ENCODE results near the gene LIAS. TPM values are rescaled to one million over a fixed set of nuclear protein-coding genes. Genes with fewer than 3 reads are reported as not detected.

Gene LIAS
- total and polyA plus RNA-seq, 7 donors, result 16.2 to 25.6 (median 18.8) TPM

GRCh38 chr4:39433878-39434492 lies 24.9 kb upstream of the LIAS start:
- ATAC-seq (no peak), DNase-seq (no peak)
- 82 to 86% (median 86%) methylated on average over 11 of the region's 11 CpGs for WGBS, 3 donors

GRCh38 chr4:39435659-39436563 lies 22.9 kb upstream of the LIAS start:
- no peaks in the 10 kb centered on the region for H3K36me3 ChIP-seq (ENCODE audit: insufficient read depth in 1 of 2, low read depth in 1 of 2)
- ATAC-seq (no peak), DNase-seq (no peak)
- H3K4me3 ChIP-seq, result no peak overlapping the region
- no peak for TF ChIP-seq CTCF (IDR thresholded peaks at IDR 0.05)
- 49 to 60% (median 57%) methylated on average over 7 of the region's 7 CpGs for WGBS, 3 donors
- H3K4me1 ChIP-seq, result no peaks in the 10 kb centered on the region
- no peak overlapping the region for H3K27ac ChIP-seq
- H3K9me3 ChIP-seq, result no peaks in the 10 kb centered on the region
- intact Hi-C loops (cut with DNase I), result no loop called here
- H3K27me3 ChIP-seq (ENCODE audit: insufficient read depth in 3 of 3, low read length in 2 of 3), result no peaks in the 10 kb centered on the region

More at GRCh38 chr4:39433878-39434492, 24.9 kb upstream of the LIAS start:
- Histone ChIP-seq H3K4me1 (no peaks in the 10 kb centered on the region), H3K4me3 (no peak overlapping the region), H3K9me3 (no peaks in the 10 kb centered on the region), H3K27me3 (ENCODE audit: insufficient read depth in 3 of 3, low read length in 2 of 3) (no peaks in the 10 kb centered on the region), H3K27ac (no peak overlapping the region), H3K36me3 (ENCODE audit: insufficient read depth in 1 of 2, low read depth in 1 of 2) (no peaks in the 10 kb centered on the region)
- no peak for TF ChIP-seq CTCF (IDR thresholded peaks at IDR 0.05)
- intact Hi-C loops (cut with DNase I), result no loop called here

GRCh38 chr4:39441593-39441992 lies 17.3 kb upstream of the LIAS start:
- H3K36me3 ChIP-seq (ENCODE audit: insufficient read depth in 1 of 2, low read depth in 1 of 2), result no peaks in the 10 kb centered on the region

GRCh38 chr4:39442998-39443397 lies 15.9 kb upstream of the LIAS start:
- Histone ChIP-seq H3K4me1 (peaks cover 7% of the 10 kb centered on the region), H3K9me3 (no peaks in the 10 kb centered on the region), H3K36me3 (ENCODE audit: insufficient read depth in 1 of 2, low read depth in 1 of 2) (peaks cover 0 to 1% of the 10 kb centered on the region in 2 donors), H3K27ac (no peak overlapping the region), H3K4me3 (no peak overlapping the region), H3K27me3 (ENCODE audit: insufficient read depth in 3 of 3, low read length in 2 of 3) (no peaks in the 10 kb centered on the region)
- WGBS, 3 donors, result 75 to 83% (median 82%) methylated on average over 4 of the region's 4 CpGs
- intact Hi-C loops (cut with DNase I), result no loop called here
- TF ChIP-seq CTCF (IDR thresholded peaks at IDR 0.05), result no peak
- ATAC-seq, result no peak
- DNase-seq, result no peak

More at GRCh38 chr4:39441593-39441992, 17.3 kb upstream of the LIAS start:
- 80 to 84% (median 83%) methylated on average over 2 of the region's 2 CpGs for WGBS, 3 donors
- intact Hi-C loops (cut with DNase I), result no loop called here
- Histone ChIP-seq H3K27me3 (ENCODE audit: insufficient read depth in 3 of 3, low read length in 2 of 3) (no peaks in the 10 kb centered on the region), H3K27ac (no peak overlapping the region), H3K9me3 (no peaks in the 10 kb centered on the region), H3K4me3 (no peak overlapping the region), H3K4me1 (no peaks in the 10 kb centered on the region)
- DNase-seq (no peak), ATAC-seq (no peak)
- no peak for TF ChIP-seq CTCF (IDR thresholded peaks at IDR 0.05)

All from psoas muscle (tissue), 8 donors.